GM20431 (cell line): ENCODE data around the gene SMIM5.
"Not testable (repeated sequence)": the region's sequence is repeated elsewhere in the genome, so short reads cannot be mapped to it uniquely, and the experiment has no call there.

Experiments
- in situ Hi-C: fragments of 300-500 bp; cut with MseI, MboI; formaldehyde crosslinking; loops from one replicate; pipeline ENCODE4 v1.15.0; 2020; ENCODE audit warnings: low sequenced_read_pairs; ENCODE audit not compliant: unreplicated experiment

Gene SMIM5, protein sequence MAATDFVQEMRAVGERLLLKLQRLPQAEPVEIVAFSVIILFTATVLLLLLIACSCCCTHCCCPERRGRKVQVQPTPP

DNA sequence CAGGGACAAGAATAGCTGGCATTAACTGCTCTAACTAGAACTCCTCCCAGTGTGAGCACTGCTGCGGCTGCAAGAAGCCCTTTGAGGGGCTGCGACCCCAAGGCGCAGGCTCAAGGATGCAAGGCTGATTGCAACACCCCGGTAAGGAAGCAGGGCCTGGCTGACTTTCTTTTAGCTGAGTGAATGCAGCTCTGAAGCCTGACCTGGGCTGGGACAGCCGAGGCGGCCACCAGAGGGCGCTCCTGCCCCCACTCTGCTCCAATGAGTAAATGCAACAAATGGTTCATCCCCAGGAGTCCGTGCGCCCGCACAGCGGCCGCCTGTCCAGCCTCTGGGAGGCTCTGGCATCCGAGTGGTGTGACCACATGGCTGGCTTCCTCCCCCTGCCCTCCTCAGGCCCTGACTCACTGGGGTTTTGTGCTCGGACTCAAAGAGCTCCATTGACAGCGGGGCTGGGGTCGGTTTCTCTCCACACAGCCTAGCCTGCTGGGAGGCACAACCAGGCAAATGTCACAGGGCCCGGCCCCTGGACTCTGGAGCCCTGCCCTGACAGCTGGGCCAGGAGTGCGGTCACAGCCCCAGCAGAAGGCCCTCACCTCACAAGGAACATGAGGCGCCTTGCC lies at the start of gene SMIM5:
SMIM5 (plus strand) TSS at position 572 of the 623 bp plus-strand sequence. CDS start 6,768 bp downstream, outside the sequence.
- in situ Hi-C loops, result no loop called here

DNA sequence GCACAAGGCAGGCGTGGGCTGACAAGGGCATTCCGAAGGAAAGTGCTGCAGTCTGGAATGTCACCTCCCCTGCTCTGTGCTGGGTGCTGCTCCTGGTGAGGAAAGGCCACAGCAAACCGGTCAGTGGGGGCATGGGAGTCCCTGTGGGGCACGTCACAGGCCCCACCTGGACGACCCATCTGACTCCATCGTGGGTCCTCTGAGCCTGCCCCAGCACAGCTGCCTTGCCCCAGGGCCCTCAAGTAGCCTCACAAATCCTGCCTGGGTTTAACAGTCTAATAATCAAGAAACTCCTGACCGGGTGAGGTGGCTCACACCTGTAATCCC lies 48.4 kb upstream of the SMIM5 start:
- in situ Hi-C loops, result no loop called here

DNA sequence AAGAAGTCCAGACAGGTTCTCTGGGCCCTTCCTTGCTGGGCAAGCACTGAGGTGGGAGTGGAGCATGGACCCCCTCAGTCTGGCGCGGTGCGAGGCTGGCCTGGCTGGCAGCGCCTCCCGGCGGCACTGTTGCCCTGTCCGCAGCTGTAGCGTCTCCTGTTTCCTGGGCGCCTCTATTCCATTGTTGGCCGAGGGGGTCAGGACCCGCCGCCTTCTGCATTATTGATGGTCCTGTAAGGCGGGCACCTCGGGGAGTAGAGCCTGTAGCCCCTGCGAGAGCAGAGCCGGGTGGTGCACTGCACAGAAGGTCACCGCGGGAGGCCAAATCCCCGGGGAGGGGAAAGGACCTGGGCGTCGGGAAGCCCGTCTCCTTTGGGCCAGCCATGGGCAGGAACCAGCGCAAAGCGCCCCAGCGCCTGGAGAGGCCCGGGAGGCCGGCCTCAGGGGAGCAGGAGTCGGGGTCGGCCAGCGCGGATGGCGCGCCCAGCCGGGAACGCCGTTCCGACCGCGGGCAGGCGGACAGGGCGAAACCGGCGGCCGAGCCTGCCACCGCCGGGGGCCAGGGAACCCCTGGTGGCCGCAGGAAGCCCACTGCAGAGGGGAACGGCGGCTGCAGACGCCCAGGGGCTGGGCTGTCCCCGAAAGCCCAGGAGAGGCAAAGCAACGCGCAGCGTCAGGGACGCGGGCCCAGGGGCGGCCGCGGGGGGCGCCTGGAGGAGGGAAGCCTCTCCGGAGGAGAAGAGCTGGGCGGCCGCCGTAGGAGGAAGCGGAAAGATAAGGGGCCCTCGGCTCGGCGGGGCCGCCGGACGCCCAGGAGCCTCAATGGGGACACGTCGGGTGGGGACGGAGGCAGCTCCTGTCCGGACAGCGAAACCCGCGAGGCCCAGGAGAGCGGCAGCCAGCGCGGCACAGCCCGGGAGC lies 45.3 kb upstream of the SMIM5 start, which contains the start of gene MYO15B:
MYO15B (plus strand) TSS at position 126 of the 921 bp plus-strand sequence; CDS start at position 384, 258 bp downstream.
- in situ Hi-C loops, result no loop called here

DNA sequence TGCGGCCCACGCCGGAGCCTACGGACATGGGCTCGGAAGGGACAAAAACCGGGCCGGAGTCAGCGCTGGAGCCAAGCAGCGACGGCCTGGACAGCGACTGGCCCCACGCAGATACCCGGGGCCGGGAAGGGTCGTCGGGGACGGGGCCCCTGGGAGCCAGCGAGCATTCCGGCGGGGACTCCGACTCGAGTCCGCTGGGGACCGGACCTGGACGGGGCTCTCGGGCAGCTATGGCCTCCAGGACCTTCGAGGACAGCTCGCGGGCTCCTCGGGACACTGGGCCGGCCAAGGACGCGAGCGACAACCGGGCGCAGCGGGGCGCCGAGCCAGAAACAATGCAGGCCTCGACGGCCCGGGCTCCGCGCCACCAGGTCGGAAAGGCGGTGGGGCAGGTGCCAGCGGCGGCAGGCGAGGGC lies 44.6 kb upstream of the SMIM5 start:
- in situ Hi-C loops, result no loop called here

DNA sequence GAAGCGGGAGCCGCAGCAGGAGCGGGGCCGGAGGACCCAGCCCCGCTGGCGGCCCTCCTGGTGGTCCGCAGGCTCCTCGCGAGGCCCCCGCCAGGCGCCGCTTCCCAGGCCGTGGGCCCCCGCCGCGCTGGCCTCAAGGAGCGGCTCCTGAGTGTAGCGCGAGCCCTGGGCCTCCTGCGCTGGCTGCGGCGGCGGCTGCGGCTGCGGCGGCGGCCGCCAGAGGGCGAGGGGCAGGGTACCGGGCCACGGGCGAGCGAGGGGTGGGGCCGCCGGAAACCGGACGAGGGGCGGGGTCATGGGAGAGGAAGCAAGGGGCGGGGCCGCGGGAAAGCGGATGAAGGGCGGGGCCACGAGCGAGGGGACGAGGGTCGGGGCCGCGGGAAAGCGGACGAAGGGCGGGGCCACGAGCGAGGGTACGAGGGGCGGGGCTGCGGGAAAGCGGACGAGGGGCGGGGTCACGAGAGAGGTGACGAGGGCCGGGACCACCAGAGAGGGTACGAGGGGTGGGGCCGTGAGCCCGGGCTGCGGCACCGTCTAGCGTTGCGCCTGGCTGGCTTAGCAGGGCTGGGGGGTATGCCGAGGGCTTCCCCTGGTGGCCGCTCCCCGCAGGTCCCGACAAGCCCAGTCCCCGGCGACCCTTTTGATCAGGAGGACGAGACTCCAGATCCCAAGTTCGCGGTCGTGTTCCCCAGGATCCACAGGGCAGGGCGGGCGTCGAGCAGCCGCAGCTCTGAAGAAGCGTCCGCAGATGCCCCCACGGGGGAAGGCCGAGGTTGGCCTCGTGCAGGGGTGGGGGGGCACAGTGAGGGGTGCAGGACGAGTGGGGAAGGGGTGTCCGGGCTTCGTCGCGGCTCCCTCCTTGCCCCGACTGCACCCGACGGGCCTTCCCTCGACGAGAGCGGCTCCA lies 44.0 kb upstream of the SMIM5 start:
- in situ Hi-C loops, result no loop called here

DNA sequence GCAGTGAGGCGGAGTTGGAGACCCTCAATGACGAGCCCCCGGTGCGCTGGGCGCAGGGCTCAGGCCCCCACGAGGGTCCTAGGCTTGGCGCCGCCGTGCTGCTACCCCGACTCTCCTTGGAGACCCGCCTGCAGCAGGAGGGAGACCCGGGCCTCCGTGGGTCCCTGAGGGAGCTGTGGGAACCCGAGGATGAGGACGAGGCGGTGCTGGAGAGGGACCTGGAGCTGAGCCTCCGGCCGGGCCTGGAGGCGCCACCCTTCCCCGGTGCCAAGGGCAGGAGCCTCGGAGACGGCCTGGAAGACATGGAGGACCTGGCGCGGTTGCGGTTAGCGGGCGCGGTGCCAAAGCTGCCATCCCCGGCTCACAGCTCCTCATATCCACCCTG lies 43.3 kb upstream of the SMIM5 start:
- in situ Hi-C loops, result no loop called here

DNA sequence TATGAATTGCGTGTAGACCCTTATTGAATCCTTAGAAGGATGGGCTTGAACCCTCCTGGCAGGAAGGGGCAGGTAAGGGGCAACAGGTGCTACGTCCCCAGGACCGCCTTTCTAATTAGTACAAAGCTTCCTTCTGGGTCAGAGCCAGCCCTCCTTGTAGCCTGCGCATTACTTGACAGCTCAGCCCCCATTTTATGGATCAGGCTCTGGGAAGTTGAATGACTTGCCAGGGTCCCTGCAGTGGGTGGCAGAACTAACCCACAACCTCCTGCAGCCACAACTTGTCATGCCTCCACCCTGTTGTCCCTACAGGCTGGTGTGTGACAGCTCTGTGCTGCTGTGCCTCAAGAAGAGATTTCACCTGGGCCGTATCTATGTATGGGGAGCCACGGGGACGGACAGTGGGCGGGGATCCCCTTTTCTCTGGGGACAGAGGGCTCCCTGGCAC lies 42.9 kb upstream of the SMIM5 start:
- in situ Hi-C loops, result no loop called here

DNA sequence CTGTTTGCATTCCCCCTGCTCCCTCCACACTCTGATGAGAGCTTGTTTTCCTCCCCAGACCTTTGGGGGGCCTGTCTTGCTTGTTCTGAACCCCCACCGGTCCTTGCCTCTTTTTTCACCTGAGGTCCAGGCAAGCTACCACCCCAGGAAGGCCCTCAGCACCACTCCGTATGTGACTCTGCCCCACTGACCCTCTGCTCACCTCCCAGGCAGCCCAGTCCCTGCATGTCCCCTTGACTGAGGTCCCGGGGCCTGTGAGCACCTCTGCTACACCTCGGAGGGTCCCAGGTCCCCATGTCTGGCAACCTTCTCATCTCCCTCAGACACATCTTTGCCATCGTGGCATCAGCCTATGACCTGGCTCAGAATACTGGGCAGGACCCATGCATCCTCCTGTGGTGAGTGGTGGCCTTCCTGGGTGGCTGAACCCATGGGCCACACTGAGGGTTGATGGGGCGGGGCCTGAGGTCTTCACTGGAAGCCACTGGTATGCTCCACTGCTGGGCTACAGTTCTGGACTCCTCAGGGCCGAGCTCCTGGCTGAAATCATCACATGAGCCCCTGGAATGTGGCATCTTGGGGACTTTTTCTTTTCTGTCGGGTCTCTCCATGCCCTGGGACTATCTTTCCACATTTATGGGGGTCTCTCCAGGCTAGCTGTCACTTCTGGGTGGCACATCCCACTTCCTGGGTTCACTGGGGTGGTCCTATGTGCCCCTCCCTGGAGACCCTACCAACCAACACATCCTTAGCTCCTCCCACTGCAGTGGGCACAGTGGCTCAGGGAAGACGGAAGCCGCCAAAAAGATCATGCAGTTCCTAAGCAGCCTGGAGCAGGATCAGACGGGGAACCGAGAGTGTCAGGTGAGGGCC lies 42.1 kb upstream of the SMIM5 start:
- in situ Hi-C loops, result no loop called here

DNA sequence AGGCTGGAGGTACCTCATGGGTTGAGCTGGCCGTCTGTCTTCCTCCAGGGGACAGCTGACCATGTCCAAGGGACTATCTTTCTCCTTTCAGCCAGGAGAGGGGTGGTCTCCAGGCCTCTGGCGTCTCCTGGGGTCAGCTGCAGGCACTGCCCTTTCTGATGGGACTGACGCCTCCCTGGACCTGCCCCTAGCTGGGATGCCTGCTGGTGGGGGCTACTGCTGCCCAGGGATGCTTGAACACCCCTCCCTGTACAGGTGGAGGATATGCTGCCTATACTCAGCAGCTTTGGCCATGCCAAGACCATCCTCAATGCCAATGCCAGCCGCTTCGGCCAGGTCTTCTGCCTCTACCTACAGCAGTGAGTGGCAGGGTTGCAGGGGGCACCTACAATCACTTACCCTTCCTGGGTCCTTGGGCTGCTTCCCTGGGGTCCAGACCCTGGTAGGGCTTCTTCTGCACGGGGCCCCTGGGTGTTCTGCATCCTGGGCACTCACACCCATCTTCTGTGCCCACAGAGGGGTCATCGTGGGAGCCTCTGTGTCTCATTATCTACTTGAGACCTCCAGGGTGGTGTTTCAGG lies 41.4 kb upstream of the SMIM5 start:
- in situ Hi-C loops, result no loop called here

DNA sequence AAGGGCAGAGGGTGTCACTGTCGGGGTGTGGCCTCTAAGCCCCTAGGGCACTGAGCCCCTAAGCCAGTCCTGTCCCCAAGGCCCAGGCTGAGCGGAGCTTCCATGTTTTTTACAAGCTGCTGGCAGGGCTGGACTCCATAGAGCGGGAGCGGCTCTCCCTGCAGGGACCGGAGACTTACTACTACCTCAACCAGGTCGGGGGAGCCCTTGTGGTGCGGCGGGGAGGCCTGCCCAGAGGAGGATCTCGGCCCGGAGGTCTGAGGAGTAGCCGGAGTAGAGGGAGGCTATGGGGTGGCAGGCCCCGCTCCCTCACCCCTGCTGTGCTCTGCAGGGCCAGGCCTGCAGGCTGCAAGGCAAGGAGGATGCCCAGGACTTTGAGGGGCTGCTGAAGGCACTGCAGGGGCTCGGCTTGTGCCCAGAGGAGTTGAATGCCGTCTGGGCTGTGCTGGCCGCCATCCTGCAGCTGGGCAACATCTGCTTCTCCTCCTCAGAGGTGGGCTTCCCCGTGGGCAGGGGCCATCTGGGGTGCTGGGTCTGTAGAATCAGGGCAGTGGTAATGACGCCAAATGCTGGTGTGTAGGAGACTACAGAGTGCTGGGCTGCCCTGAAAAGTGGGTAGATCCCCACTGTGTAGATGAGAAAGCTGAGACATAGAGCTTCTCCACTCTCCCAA lies 40.8 kb upstream of the SMIM5 start:
- in situ Hi-C loops, result no loop called here

DNA sequence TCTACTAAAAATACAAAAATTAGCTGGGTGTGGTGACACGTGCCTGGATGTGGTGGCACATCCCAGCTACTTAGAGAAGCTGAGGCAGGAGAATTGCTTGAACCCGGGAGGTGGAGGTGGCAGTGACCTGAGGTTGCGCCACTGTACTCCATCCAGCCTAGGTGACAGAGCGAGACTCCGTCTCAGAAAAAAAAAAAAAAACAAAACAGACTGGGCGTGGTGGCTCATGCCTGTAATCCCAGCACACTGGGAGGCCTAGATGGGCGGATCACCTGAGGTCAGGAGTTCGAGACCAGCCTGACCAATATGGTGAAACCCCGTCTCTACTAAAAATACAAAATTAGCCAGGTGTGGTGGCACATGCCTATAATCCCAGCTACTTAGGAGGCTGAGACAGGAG lies 39.8 kb upstream of the SMIM5 start:
- in situ Hi-C loops, result not testable (repeated sequence)

DNA sequence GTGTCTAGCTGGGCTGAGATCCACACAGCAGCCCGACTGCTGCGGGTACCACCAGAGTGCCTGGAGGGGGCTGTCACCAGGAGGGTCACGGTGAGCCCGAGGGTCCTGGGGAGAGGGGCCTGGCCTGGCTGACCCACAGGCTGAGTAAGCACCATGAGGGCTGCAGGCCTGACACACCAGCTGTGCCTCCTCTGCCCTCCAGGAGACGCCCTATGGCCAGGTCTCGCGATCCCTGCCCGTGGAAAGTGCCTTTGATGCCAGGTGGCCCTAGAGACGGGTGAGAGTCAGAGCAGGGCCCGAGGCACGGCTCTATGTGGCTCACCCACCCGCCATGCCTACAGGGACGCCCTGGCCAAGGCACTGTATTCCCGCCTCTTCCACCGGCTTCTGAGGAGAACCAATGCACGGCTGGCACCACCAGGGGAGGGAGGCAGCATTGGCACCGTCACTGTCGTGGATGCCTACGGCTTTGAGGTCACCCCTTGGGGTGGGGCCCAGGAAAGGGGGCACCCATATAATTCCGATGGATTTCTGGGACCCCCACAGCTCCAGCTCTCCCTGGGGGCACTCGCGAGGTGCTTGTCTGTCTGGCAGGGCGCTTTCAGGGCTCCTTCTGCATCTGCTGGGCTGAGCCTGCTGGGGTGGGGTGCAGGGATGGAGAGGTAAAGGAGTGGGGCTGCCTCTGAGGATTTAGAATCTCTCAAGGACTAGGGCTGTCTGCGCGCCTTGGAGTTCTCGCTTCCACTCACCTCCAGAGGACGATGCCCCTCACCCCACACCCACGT lies 38.5 kb upstream of the SMIM5 start:
- in situ Hi-C loops, result no loop called here

DNA sequence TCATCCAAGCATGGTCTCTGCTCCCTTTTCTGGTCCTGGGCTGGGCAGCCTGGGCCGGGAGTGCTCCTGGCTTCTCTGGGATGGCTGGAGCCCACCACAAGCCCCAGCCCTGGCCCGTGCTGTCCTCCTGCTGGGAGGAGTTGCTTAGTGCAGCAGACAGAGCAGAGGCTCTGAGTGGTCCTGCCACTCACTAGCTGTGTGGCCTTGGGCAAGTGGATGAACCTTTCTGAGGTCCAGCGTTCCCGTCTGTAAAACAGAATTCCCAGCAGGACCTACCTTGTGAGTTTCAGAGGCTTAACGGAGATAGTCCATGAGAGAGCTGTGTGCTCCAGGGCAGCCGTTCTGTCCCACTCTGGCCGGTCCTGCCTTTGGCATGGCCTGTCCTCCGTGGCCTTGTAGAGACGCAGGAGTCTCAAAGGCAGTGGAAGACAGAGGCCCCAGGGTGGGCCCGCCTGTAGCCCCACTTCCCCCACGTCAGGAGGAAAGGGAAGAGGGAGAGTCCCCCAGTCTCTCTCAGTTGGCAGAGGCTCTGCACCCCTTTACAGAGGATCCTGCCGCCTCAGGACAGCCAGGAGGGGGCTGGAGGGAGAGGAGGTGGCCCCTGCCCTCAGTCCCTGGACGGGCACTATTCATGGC lies 37.8 kb upstream of the SMIM5 start:
- in situ Hi-C loops, result no loop called here

DNA sequence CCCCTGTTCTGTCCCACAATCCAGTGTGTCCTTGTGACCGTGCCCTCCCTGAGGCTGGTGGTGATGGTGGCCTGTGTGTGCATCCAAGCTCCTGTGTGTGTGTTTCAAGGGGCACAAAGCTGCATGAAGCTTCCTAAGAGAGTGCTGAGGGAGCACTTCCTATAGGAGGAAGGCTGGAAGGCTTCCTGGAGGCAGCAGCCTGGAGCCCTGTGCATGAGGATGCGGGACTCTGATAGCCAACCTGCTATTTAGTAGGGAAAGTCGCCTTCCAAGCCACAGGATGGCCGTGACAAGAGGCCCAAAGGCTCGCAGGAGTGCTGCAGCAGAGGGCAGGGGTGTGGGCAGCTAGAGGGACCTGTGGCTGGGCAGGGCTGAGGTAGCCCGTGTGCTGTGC lies 37.3 kb upstream of the SMIM5 start:
- in situ Hi-C loops, result no loop called here

DNA sequence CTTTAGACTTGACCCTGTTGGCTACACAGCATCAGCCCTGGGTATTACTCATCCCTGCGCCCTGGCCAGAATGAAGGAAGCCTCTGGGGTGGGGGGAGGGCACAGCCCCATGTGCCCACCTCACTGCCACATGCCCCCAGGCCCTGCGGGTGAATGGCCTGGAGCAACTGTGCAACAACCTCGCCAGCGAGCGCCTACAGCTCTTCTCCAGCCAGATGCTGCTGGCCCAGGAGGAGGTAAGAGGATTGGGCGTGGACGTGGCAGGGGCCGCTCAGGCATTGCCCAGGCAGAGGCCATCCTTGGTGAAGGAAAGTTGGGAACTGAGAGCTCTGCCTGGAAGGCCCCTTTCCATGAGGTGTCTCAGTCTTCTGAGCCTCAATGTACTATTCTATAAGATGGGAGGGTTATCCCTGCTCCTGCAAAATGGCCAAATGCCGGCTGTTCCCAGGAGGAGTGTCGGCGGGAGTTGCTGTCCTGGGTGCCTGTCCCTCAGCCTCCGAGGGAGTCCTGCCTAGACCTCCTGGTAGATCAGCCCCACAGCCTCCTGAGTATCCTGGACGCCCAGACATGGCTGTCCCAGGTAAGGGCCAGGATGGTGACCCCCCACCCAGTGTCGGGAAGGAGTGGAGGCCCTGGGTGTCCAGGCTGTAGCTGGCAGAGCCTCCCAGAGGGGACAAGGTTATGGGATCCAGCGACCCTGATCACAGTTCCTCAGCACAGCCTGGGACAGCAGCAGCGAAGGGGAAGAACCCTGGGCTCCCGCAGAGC lies 36.7 kb upstream of the SMIM5 start:
- in situ Hi-C loops, result no loop called here
